ENCODE results near the gene TNFAIP1. TPM values are rescaled to one million over a fixed set of nuclear protein-coding genes. Genes with fewer than 3 reads are reported as not detected.

Gene TNFAIP1
- total and polyA plus RNA-seq, 2 of the 4 experiments (the other 2 are of a cell fraction): 49.1 to 62.9 TPM

- TF ChIP-seq RAD21 (IDR thresholded peaks at IDR 0.05; ENCODE audit: low read length) (no peak), MAFK (IDR thresholded peaks at IDR 0.05; ENCODE audit: low read depth, low read length) (no peak), ELK1 (IDR thresholded peaks at IDR 0.05; ENCODE audit: borderline replicate concordance, low read depth, low read length) (no peak), SMC3 (IDR thresholded peaks at IDR 0.05; ENCODE audit: low read depth, low read length) (no peak)
- Histone ChIP-seq H3K14ac (replicated peaks; ENCODE audit: low read depth, low read length) (no peak overlapping the region), H4K91ac (ENCODE audit: insufficient read depth, low read depth, low read length) (no peak overlapping the region), H3K9ac (ENCODE audit: low read depth, low read length) (no peak overlapping the region), H3K9me3 (ENCODE audit: control insufficient read depth, insufficient read depth, low read length) (no peaks in the 10 kb centered on the region), H3K79me1 (ENCODE audit: low read depth in 1 of 2, low read length in 2 of 2) (peaks cover 16 to 21% of the 10 kb centered on the region in 2 experiments; a peak in 3 of 4 replicates), H2BK20ac (ENCODE audit: low read depth, low read length) (no peak overlapping the region), H3K9me1 (ENCODE audit: insufficient read depth, low read length) (peaks cover 3% of the 10 kb centered on the region; the same call in 1 of the 2 replicates), H2AFZ (replicated peaks; ENCODE audit: low read length, poor library complexity) (peak overlapping the region; percentile 100), H3K4me3 (ENCODE audit: insufficient read depth, low read depth, low read length) (no peak overlapping the region), H4K20me1 (ENCODE audit: insufficient read depth, low read length) (no peaks in the 10 kb centered on the region), H2BK120ac (ENCODE audit: low read depth, low read length) (no peak overlapping the region), H4K8ac (ENCODE audit: low read depth in 2 of 2, low read length in 2 of 2) (no peak overlapping the region), H2AK9ac (replicated peaks; ENCODE audit: low read depth, low read length, poor library complexity) (no peak overlapping the region), H2BK5ac (ENCODE audit: low read depth, low read length, poor library complexity, severe bottlenecking) (no peak overlapping the region), H3K4ac (ENCODE audit: low read depth, low read length) (no peak overlapping the region), H3K23ac (ENCODE audit: low read depth, low read length) (no peak overlapping the region), H3K4me2 (ENCODE audit: low read depth, low read length) (no peak overlapping the region), H2BK15ac (ENCODE audit: low read depth, low read length) (no peak overlapping the region), H3K56ac (ENCODE audit: extremely low read depth, insufficient read depth, low read length) (no peak overlapping the region), H3K27me3 (ENCODE audit: control insufficient read depth, insufficient read depth, low read length) (no peaks in the 10 kb centered on the region; the same call in 1 of the 2 replicates), H3K27ac (ENCODE audit: insufficient read depth, low read length) (no peak overlapping the region), H2AK5ac (ENCODE audit: low read depth, low read length) (0 out of 2 replicates have a peak overlapping the region, but pooled peaks have one; percentile 31), H4K5ac (ENCODE audit: low read depth, low read length) (no peak overlapping the region), H3K36me3 (ENCODE audit: control insufficient read depth, insufficient read depth, low read length) (no peaks in the 10 kb centered on the region), H3K4me1 (ENCODE audit: control insufficient read depth, insufficient read depth, low read length) (peaks cover 4% of the 10 kb centered on the region; the same call in 1 of the 2 replicates), H3K18ac (ENCODE audit: low read depth, low read length) (no peak overlapping the region)
- dilution Hi-C loops (cut with HindIII; ENCODE audit: low sequenced_read_pairs, unreplicated experiment): no loop called here
- in situ Hi-C loops (cut with MboI; ENCODE audit: low sequenced_read_pairs): no loop called here
- intact Hi-C loops (cut with micrococcal nuclease): loop anchor here (5.0 kb wide), 1 partner anchor 425 kb away; the partner anchor contains the start of gene LYRM9
- ChIA-PET POLR2A (ENCODE audit: unreplicated experiment) (interaction anchor here (0.6 kb wide), 1 partner anchor 39 kb away, joined by 3 read pairs; no protein-coding TSS in a partner anchor), CTCF (no interaction called here)
- ATAC-seq (ENCODE audit: low read depth) (no peak), DNase-seq (no peak)
- no TSS peak for BruUV-seq (replicated peaks)
- WGBS, 2 experiments (ENCODE audit: extremely low coverage in 2 of 2, insufficient read length in 1 of 2): 77% methylated on average over 13 of the region's 21 CpGs; no CpG with 5 or more reads in 1 of the 2 experiments
These were observed 18.2 kb upstream of the TNFAIP1 start for GRCh38 chr17:28317099-28317965.

Data from IMR-90 (cell line).